Endothelial cell of umbilical vein (primary cell): ENCODE results near the gene SPINK13.

Experiments
- EZH2 ChIP-seq: IDR thresholded peaks from 2 replicates; pipeline ENCODE4 v1.6.1; 2012; ENCODE audit warnings: borderline replicate concordance, low read depth, mild to moderate bottlenecking, moderate library complexity, low read length, inconsistent platforms; ENCODE audit not compliant: severe bottlenecking
- FOS ChIP-seq: IDR thresholded peaks from 2 replicates; pipeline ENCODE4 v1.6.1; 2011; ENCODE audit warnings: mild to moderate bottlenecking, low read length, moderate library complexity, borderline replicate concordance; ENCODE audit not compliant: insufficient read depth
- MYC ChIP-seq: IDR thresholded peaks from one replicate; pipeline ENCODE4 v1.6.1; 2011; ENCODE audit warnings: mild to moderate bottlenecking, low read depth, low read length
- POLR2A ChIP-seq: IDR thresholded peaks from 2 replicates; pipeline ENCODE4 v1.6.1; 2012; ENCODE audit warnings: low read depth, mild to moderate bottlenecking, control low read depth, low read length
- POLR2AphosphoS5 ChIP-seq: IDR thresholded peaks from 2 replicates; pipeline ENCODE4 v1.6.1; 2012; ENCODE audit warnings: low read depth, mild to moderate bottlenecking, control low read depth, low read length, moderate library complexity; ENCODE audit not compliant: insufficient read depth
- TF ChIP-seq, protein P1 (sequence below), 2 donors: IDR thresholded peaks; 1 replicate in 1 of 2; 2 replicates in 1 of 2; pipeline ENCODE4 v1.5.1; 2011; ENCODE audit warnings: low read length in 2 of 2, mild to moderate bottlenecking in 2 of 2, moderate library complexity in 2 of 2, control low read depth in 1 of 2, inconsistent platforms in 1 of 2, low read depth in 1 of 2; ENCODE audit not compliant: insufficient read depth in 1 of 2; ENCODE audit errors: extremely low read depth in 1 of 2

DNA sequence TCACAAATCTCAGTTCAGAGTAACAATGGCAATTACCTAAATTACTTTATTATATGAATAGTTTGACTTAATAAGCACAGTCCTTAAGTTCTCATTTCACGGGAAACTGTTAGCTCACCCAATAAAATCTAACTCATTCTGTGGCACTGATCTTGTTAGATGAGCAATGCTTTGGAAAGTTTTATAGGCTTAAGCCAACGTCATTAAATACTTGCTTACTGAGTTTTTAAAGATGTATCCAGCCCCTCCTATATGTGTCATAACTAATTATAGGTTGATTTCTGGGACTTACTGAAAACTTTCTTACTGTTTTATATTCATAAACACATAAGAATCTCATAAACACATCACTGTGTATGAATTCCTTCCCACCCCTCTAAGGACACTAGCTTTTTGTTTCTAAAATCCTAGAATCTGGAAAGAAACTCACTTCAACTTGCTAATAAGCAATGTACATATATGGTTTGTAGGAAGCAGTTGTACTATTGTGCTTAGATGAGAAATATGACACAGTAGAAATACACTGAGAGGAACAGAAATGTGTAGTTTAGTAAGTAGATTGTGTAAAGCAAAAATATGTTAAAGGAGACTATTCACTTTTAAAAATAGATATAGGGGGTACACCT, 44.4 kb upstream of the SPINK13 start:
- TF ChIP-seq POLR2AphosphoS5, result no peak
- TF ChIP-seq POLR2A, result no peak
- TF ChIP-seq, protein P1, sequence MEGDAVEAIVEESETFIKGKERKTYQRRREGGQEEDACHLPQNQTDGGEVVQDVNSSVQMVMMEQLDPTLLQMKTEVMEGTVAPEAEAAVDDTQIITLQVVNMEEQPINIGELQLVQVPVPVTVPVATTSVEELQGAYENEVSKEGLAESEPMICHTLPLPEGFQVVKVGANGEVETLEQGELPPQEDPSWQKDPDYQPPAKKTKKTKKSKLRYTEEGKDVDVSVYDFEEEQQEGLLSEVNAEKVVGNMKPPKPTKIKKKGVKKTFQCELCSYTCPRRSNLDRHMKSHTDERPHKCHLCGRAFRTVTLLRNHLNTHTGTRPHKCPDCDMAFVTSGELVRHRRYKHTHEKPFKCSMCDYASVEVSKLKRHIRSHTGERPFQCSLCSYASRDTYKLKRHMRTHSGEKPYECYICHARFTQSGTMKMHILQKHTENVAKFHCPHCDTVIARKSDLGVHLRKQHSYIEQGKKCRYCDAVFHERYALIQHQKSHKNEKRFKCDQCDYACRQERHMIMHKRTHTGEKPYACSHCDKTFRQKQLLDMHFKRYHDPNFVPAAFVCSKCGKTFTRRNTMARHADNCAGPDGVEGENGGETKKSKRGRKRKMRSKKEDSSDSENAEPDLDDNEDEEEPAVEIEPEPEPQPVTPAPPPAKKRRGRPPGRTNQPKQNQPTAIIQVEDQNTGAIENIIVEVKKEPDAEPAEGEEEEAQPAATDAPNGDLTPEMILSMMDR (IDR thresholded peaks at IDR 0.05; ENCODE audit: extremely low read depth in 1 of 2, insufficient read depth in 1 of 2, low read depth in 1 of 2, low read length in 2 of 2), result no peak
- no peak for TF ChIP-seq MYC
- TF ChIP-seq FOS, result no peak
- TF ChIP-seq EZH2, result no peak
